Astrocyte of the cerebellum (primary cell): Measurements from ENCODE around the gene PCDHAC1.
"Not testable (repeated sequence)": the region's sequence is repeated elsewhere in the genome, so short reads cannot be mapped to it uniquely, and the experiment has no call there.

ENCODE experiments used
- DNase-seq: peaks from one replicate; pipeline ENCODE4 v3.0.0-alpha.2; 2011; ENCODE audit warnings: low read depth
- H3K4me3 ChIP-seq: 2 replicates; pipeline ENCODE4 v1.5.1; 2011; ENCODE audit warnings: mild to moderate bottlenecking, low read depth, low read length, moderate library complexity
- in situ Hi-C: cut with HindIII; loops from 2 replicates; pipeline ENCODE4 v1.10.0; 2017; ENCODE audit warnings: low sequenced_read_pairs
- TF ChIP-seq, protein P1 (sequence below): IDR thresholded peaks from 2 replicates; pipeline ENCODE4 v1.5.1; 2012; ENCODE audit warnings: low read length, low read depth, moderate library complexity, mild to moderate bottlenecking; ENCODE audit errors: missing control alignments

PCDHAC1 gene, protein sequence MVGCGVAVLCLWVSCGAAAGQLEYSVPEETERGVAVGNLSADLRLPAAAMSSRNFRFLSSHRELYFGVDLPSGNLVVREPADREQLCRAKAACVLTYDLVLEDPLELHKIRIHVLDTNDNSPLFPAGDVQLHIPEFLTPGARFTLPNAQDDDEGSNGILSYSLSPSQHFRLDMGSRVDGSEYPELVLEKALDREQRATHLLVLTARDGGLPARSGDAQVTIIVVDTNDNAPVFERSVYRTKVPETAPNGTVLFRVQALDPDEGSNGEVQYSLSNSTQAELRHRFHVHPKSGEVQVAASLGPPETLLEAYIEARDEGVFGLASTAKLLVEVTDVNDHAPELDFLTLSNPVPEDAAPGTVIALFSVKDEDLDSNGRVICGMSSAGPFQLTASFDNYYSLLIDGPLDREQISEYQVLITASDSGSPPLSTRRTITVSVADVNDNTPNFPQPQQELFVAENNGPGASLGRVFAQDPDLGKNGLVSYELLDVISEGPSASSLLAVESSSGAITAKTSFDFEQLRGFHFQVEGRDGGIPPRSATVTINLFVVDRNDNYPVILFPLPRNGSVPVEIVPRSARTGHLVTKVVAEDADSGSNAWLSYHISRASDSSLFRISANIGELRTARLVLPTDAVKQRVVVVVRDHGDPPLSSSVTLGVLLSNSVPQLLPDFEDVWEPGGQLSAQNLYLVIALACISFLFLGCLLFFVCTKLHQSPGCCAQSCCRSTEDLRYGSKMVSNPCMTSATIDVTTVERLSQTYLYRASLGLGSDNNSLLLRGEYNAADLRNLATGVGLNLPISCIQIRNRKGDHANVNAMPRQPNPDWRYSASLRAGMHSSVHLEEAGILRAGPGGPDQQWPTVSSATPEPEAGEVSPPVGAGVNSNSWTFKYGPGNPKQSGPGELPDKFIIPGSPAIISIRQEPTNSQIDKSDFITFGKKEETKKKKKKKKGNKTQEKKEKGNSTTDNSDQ

DNA sequence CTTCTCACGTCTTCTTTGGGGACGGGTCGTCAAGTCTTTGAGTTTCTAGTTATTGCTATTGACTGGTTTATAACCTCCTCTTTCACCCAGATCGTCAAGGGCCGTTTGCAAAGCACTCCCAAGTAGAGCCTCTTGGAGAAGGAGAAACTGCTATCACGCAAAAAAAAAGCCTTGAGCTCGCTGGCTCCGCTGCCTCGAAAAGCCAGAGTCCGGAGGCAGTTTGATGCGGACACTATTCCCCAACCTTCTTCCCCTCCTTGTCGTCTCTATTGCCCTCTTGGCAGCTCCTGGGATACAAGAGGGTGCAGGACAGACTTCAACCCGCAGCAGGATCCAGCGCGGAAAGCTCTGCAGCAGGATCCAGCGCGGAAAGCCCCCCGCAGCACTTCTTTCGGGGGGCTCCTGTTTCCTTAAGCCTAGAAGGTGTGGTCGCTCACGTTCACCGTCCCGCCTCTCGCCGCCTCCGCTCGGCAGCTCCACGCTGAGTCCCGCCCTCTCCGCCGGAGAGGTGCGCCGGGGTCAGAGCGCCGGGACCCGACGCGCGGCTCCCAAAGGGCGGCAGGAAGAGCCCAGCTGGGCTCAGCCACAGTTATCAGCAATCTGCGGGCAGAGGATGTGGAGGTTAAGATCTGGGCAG is at the start of gene PCDHAC1:
Gene PCDHAC1, plus strand, starts transcription at position 494 of the 637 bp plus-strand sequence. CDS start 594 bp downstream, outside the sequence.
- peak within 1 kb of the TSS; percentile 29 for H3K4me3 ChIP-seq
- TF ChIP-seq, protein P1, sequence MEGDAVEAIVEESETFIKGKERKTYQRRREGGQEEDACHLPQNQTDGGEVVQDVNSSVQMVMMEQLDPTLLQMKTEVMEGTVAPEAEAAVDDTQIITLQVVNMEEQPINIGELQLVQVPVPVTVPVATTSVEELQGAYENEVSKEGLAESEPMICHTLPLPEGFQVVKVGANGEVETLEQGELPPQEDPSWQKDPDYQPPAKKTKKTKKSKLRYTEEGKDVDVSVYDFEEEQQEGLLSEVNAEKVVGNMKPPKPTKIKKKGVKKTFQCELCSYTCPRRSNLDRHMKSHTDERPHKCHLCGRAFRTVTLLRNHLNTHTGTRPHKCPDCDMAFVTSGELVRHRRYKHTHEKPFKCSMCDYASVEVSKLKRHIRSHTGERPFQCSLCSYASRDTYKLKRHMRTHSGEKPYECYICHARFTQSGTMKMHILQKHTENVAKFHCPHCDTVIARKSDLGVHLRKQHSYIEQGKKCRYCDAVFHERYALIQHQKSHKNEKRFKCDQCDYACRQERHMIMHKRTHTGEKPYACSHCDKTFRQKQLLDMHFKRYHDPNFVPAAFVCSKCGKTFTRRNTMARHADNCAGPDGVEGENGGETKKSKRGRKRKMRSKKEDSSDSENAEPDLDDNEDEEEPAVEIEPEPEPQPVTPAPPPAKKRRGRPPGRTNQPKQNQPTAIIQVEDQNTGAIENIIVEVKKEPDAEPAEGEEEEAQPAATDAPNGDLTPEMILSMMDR = no peak
- DNase-seq = no peak
- in situ Hi-C loops = no loop called here

DNA sequence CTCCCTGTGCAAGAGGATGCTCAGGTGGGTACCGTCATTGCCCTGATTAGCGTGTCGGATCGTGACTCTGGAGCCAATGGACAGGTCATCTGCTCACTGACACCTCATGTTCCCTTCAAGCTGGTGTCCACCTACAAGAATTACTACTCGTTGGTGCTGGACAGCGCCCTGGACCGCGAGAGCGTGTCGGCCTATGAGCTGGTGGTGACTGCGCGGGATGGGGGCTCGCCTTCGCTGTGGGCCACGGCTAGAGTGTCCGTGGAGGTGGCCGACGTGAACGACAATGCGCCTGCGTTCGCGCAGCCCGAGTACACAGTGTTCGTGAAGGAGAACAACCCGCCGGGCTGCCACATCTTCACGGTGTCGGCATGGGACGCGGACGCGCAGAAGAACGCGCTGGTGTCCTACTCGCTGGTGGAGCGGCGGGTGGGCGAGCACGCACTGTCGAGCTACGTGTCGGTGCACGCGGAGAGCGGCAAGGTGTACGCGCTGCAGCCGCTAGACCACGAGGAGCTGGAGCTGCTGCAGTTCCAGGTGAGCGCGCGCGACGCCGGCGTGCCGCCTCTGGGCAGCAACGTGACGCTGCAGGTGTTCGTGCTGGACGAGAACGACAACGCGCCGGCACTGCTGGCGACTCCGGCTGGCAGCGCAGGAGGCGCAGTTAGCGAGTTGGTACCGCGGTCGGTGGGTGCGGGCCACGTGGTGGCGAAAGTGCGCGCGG is 49.4 kb upstream of the PCDHAC1 start:
- in situ Hi-C loops, H3K4me3 ChIP-seq: not testable (repeated sequence)

DNA sequence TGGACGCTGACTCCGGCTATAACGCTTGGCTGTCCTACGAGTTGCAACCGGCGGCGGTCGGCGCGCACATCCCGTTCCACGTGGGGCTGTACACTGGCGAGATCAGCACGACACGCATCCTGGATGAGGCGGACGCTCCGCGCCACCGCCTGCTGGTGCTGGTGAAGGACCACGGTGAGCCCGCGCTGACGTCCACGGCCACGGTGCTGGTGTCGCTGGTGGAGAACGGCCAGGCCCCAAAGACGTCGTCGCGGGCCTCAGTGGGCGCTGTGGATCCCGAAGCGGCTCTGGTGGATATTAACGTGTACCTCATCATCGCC is 48.9 kb upstream of the PCDHAC1 start:
- DNase-seq = no peak
- in situ Hi-C loops = no loop called here
- TF ChIP-seq, protein P1 = no peak
- no peak overlapping the region for H3K4me3 ChIP-seq

More for the DNA sequence above, 49.4 kb upstream of the PCDHAC1 start:
- not testable (repeated sequence) for DNase-seq

DNA sequence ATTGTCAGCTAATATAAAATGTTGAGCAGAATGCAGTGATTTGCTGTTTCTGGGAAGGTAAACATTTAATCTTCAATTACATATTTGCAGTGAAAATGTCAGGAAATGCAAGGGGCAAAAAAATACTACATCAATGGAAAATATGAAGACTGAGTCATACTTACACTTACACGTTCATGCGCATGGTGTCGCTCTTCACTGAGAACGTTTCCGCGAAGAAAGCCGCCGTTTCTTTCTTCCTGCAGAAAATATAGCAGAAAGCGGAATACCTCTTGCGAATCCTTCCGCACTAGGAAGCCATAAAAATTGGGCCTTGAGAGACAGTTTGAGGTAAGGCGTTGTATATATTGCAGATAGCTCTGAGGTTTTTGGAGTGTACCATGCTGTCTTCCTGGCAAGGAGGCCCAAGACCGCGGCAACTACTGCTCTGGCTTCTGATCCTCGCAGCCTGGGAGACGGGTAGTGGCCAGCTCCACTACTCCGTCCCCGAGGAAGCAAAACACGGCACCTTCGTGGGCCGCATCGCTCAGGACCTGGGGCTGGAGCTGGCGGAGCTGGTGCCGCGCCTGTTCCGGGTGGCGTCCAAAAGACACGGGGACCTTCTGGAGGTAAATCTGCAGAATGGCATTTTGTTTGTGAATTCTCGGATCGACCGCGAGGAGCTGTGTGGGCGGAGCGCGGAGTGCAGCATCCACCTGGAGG is 44.1 kb upstream of the PCDHAC1 start, which contains the start of gene PCDHA13:
Gene PCDHA13, plus strand, starts transcription at position 236 of the 702 bp plus-strand sequence. Its CDS starts 145 bp downstream, at position 381.
- no peak for DNase-seq
- in situ Hi-C loops = no loop called here
- TF ChIP-seq, protein P1 = no peak
- H3K4me3 ChIP-seq = no peak within 1 kb of the TSS

DNA sequence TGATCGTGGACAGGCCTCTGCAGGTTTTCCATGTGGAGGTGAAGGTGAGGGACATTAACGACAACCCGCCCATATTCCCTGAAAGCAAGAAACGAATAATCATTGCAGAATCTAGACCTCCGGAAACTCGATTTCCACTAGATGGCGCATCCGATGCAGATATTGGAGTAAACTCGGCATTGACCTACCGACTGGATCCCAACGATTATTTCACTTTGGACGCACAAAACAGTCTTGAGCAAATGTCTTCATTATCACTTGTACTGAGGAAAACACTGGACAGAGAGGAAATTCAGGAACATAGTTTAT is 43.6 kb upstream of the PCDHAC1 start:
- DNase-seq = no peak
- TF ChIP-seq, protein P1 = no peak
- in situ Hi-C loops = no loop called here
- no peak overlapping the region for H3K4me3 ChIP-seq

DNA sequence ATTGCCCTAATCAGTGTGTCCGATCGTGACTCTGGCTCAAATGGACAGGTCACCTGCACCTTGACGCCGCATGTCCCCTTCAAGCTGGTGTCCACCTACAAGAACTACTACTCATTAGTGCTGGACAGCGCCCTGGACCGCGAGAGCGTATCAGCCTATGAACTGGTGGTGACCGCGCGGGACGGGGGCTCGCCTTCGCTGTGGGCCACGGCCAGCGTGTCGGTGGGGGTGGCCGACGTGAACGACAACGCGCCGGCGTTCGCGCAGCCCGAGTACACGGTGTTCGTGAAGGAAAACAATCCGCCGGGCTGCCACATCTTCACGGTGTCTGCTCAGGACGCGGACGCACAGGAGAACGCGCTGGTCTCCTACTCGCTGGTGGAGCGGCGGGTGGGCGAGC is 42.7 kb upstream of the PCDHAC1 start:
- TF ChIP-seq, protein P1 = no peak
- no peak overlapping the region for H3K4me3 ChIP-seq
- in situ Hi-C loops = no loop called here
- DNase-seq = no peak
